Measurements from ENCODE around the gene SYT9.

GRCh38 chr11:7451952-7452494 is 200.3 kb downstream of the SYT9 start:
- TF ChIP-seq CTCF (IDR thresholded peaks at IDR 0.05; ENCODE audit: low read depth, low read length) (no peak), MYC (IDR thresholded peaks at IDR 0.05; ENCODE audit: low read depth, low read length) (no peak)
